Epithelial cell of proximal tubule (primary cell): ENCODE data around the gene RGS6. TPM values are rescaled to one million over a fixed set of nuclear protein-coding genes. Genes with fewer than 3 reads are reported as not detected.

Source experiments
- DNase-seq: peaks from one replicate; pipeline ENCODE4 v3.0.0-alpha.2; 2011; ENCODE audit warnings: low read depth
- H3K4me3 ChIP-seq: 2 replicates; pipeline ENCODE4 v1.5.1; 2011; ENCODE audit warnings: low read depth, mild to moderate bottlenecking, low read length
- CTCF ChIP-seq: conservative IDR thresholded peaks from 2 replicates; pipeline ENCODE4 v1.5.1; 2012; ENCODE audit warnings: low read depth, mild to moderate bottlenecking, low read length
- total RNA-seq: library from RNA; depleted of rRNA; stranded (reverse); fragments of >200 nt; gene quantifications from 2 replicates; pipeline ENCODE4 v1.2.3, GENCODE V29; 2015

Gene RGS6
- total RNA-seq, 1 donor from 2014 or later, result not detected

GRCh38 chr14:72563676-72564075 lies 631.4 kb downstream of the RGS6 start:
- no peak overlapping the region for H3K4me3 ChIP-seq
- TF ChIP-seq CTCF, result no peak

GRCh38 chr14:72565149-72565559 lies 632.9 kb downstream of the RGS6 start:
- DNase-seq, result no peak
- TF ChIP-seq CTCF, result no peak
- no peak overlapping the region for H3K4me3 ChIP-seq

More at GRCh38 chr14:72563676-72564075, 631.4 kb downstream of the RGS6 start:
- DNase-seq, result no peak

- H3K4me3 ChIP-seq, result no peak overlapping the region
- TF ChIP-seq CTCF, result no peak
- DNase-seq, result no peak
These were observed 633.7 kb downstream of the RGS6 start for GRCh38 chr14:72565917-72566316.

GRCh38 chr14:72567226-72567625 lies 635.0 kb downstream of the RGS6 start:
- no peak for DNase-seq
- no peak for TF ChIP-seq CTCF
- no peak overlapping the region for H3K4me3 ChIP-seq

- DNase-seq, result no peak
- TF ChIP-seq CTCF, result no peak
- H3K4me3 ChIP-seq, result no peak overlapping the region
These were observed 636.2 kb downstream of the RGS6 start for GRCh38 chr14:72568296-72568992.

GRCh38 chr14:72573725-72574417 lies 641.6 kb downstream of the RGS6 start:
- DNase-seq, result no peak
- no peak for TF ChIP-seq CTCF
- H3K4me3 ChIP-seq, result no peak overlapping the region
